Measurements from ENCODE around the gene RRBP1.

DNA sequence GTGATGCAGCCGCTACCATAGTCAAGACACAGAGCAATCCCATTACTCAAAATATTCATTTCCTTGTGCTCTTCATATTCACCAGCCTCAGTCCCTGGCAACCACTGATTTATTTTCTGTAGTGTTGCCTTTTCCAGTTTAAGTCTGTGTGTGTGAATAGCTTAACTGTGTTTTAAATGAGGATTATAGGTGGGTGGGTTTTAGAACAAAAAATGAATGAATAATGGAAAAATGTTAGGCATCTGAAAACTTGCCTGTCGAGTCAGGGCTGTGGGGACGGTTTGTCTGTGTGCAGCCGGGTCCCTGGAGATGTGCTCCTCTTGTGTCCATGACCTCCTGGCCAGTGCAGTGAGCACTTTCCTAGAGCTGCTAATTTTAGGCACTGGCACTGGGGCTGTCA lies 44.9 kb upstream of the RRBP1 start:
- TF ChIP-seq, protein P1, sequence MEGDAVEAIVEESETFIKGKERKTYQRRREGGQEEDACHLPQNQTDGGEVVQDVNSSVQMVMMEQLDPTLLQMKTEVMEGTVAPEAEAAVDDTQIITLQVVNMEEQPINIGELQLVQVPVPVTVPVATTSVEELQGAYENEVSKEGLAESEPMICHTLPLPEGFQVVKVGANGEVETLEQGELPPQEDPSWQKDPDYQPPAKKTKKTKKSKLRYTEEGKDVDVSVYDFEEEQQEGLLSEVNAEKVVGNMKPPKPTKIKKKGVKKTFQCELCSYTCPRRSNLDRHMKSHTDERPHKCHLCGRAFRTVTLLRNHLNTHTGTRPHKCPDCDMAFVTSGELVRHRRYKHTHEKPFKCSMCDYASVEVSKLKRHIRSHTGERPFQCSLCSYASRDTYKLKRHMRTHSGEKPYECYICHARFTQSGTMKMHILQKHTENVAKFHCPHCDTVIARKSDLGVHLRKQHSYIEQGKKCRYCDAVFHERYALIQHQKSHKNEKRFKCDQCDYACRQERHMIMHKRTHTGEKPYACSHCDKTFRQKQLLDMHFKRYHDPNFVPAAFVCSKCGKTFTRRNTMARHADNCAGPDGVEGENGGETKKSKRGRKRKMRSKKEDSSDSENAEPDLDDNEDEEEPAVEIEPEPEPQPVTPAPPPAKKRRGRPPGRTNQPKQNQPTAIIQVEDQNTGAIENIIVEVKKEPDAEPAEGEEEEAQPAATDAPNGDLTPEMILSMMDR (IDR thresholded peaks at IDR 0.05; ENCODE audit: insufficient read depth, low read length) = no peak
- TF ChIP-seq POLR2AphosphoS5 (IDR thresholded peaks at IDR 0.05; ENCODE audit: low read depth) = no peak
- TF ChIP-seq, protein P2, sequence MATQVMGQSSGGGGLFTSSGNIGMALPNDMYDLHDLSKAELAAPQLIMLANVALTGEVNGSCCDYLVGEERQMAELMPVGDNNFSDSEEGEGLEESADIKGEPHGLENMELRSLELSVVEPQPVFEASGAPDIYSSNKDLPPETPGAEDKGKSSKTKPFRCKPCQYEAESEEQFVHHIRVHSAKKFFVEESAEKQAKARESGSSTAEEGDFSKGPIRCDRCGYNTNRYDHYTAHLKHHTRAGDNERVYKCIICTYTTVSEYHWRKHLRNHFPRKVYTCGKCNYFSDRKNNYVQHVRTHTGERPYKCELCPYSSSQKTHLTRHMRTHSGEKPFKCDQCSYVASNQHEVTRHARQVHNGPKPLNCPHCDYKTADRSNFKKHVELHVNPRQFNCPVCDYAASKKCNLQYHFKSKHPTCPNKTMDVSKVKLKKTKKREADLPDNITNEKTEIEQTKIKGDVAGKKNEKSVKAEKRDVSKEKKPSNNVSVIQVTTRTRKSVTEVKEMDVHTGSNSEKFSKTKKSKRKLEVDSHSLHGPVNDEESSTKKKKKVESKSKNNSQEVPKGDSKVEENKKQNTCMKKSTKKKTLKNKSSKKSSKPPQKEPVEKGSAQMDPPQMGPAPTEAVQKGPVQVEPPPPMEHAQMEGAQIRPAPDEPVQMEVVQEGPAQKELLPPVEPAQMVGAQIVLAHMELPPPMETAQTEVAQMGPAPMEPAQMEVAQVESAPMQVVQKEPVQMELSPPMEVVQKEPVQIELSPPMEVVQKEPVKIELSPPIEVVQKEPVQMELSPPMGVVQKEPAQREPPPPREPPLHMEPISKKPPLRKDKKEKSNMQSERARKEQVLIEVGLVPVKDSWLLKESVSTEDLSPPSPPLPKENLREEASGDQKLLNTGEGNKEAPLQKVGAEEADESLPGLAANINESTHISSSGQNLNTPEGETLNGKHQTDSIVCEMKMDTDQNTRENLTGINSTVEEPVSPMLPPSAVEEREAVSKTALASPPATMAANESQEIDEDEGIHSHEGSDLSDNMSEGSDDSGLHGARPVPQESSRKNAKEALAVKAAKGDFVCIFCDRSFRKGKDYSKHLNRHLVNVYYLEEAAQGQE (IDR thresholded peaks at IDR 0.05; ENCODE audit: insufficient replicate concordance, low read depth) = no peak
- TF ChIP-seq SPI1 (IDR thresholded peaks at IDR 0.05; ENCODE audit: borderline replicate concordance, low read depth) = no peak

Measured in HL-60 (cell line).